ENCODE results near the gene PNPLA6.
"Not testable (repeated sequence)": the region's sequence is repeated elsewhere in the genome, so short reads cannot be mapped to it uniquely, and the experiment has no call there.

Gene PNPLA6

GRCh38 chr19:7533925-7534480 lies 1.5 kb upstream of the PNPLA6 start:
- DNase-seq: peak; percentile 20

- no peak for DNase-seq
Measured at GRCh38 chr19:7534531-7535046, 928 bp upstream of the PNPLA6 start.

GRCh38 chr19:7535998-7536695 lies 630 bp downstream of the PNPLA6 start:
- no peak for DNase-seq

- DNase-seq: not testable (repeated sequence)
Measured at GRCh38 chr19:7538990-7539389, 3.5 kb downstream of the PNPLA6 start.

- DNase-seq: no peak
Measured at GRCh38 chr19:7539827-7540425, 4.4 kb downstream of the PNPLA6 start.

- DNase-seq: no peak
Measured at GRCh38 chr19:7540761-7541474, 5.4 kb downstream of the PNPLA6 start.

GRCh38 chr19:7541475-7541824 lies 5.9 kb downstream of the PNPLA6 start:
- no peak for DNase-seq

- no peak for DNase-seq
Measured at GRCh38 chr19:7541828-7542443, 6.4 kb downstream of the PNPLA6 start.

GRCh38 chr19:7542556-7543348 lies 7.2 kb downstream of the PNPLA6 start:
- DNase-seq: no peak

GRCh38 chr19:7544626-7545025 lies 9.1 kb downstream of the PNPLA6 start:
- DNase-seq: no peak

- DNase-seq: no peak
Measured at GRCh38 chr19:7545300-7545699, 9.8 kb downstream of the PNPLA6 start.

- no peak for DNase-seq
Measured at GRCh38 chr19:7545904-7546303, 10.4 kb downstream of the PNPLA6 start.

GRCh38 chr19:7547159-7547558 lies 11.6 kb downstream of the PNPLA6 start:
- DNase-seq: no peak

GRCh38 chr19:7549429-7550148 lies 14.1 kb downstream of the PNPLA6 start:
- no peak for DNase-seq

- no peak for DNase-seq
Measured at GRCh38 chr19:7550169-7550770, 14.8 kb downstream of the PNPLA6 start.

- DNase-seq: no peak
Measured at GRCh38 chr19:7550987-7551761, 15.7 kb downstream of the PNPLA6 start.

- DNase-seq: no peak
Measured at GRCh38 chr19:7552781-7553180, 17.3 kb downstream of the PNPLA6 start.

- no peak for DNase-seq
Measured at GRCh38 chr19:7554565-7554964, 19.0 kb downstream of the PNPLA6 start.

- DNase-seq: no peak
Measured at GRCh38 chr19:7554990-7555864, 19.7 kb downstream of the PNPLA6 start.

Data from NCI-H1436 treated with DMSO at 0.1 percent for 48 hours (cell line).